Lower leg skin (tissue), 3 donors: Measurements from ENCODE around the gene THSD4.

ENCODE experiments used
- CTCF ChIP-seq, 3 donors: fragments of 450-650 bp; IDR thresholded peaks; one replicate each; pipeline ENCODE4 v1.5.1; 2016; ENCODE audit warnings: antibody characterized with exemption in 3 of 3, mild to moderate bottlenecking in 3 of 3, moderate library complexity in 2 of 3
- POLR2A ChIP-seq, 2 donors: fragments of 450-650 bp; IDR thresholded peaks; one replicate each; pipeline ENCODE4 v1.6.1; 2016 to 2017; ENCODE audit warnings: antibody characterized with exemption in 2 of 2, mild to moderate bottlenecking in 1 of 2, moderate library complexity in 1 of 2

DNA sequence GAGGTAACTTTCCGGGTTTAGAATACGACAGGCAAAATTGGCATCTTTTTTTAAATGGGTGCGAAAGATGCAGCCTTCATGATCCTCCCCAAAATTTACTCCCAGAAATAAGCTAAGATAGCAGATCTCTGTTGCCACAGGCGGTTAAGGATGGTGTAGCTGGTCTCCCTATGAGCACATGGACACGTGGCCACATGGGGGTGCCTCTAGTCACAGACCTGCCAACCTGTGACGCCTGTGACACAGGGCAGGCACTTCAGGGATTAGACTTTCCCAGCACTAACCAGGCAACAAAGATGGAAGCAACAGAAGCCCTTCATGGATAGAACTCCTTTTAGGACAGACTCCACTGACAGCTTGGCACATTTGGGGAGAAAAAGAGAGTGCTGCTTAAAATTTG, 320.3 kb downstream of the THSD4 start:
- no peak for TF ChIP-seq POLR2A (IDR thresholded peaks at IDR 0.05)
- no peak for TF ChIP-seq CTCF (IDR thresholded peaks at IDR 0.05)
